ENCODE results near the gene FAM111B.
"Not testable (repeated sequence)": the region's sequence is repeated elsewhere in the genome, so short reads cannot be mapped to it uniquely, and the experiment has no call there.

Gene FAM111B, protein sequence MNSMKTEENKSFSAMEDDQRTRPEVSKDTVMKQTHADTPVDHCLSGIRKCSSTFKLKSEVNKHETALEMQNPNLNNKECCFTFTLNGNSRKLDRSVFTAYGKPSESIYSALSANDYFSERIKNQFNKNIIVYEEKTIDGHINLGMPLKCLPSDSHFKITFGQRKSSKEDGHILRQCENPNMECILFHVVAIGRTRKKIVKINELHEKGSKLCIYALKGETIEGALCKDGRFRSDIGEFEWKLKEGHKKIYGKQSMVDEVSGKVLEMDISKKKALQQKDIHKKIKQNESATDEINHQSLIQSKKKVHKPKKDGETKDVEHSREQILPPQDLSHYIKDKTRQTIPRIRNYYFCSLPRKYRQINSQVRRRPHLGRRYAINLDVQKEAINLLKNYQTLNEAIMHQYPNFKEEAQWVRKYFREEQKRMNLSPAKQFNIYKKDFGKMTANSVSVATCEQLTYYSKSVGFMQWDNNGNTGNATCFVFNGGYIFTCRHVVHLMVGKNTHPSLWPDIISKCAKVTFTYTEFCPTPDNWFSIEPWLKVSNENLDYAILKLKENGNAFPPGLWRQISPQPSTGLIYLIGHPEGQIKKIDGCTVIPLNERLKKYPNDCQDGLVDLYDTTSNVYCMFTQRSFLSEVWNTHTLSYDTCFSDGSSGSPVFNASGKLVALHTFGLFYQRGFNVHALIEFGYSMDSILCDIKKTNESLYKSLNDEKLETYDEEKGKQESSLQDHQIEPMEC

DNA sequence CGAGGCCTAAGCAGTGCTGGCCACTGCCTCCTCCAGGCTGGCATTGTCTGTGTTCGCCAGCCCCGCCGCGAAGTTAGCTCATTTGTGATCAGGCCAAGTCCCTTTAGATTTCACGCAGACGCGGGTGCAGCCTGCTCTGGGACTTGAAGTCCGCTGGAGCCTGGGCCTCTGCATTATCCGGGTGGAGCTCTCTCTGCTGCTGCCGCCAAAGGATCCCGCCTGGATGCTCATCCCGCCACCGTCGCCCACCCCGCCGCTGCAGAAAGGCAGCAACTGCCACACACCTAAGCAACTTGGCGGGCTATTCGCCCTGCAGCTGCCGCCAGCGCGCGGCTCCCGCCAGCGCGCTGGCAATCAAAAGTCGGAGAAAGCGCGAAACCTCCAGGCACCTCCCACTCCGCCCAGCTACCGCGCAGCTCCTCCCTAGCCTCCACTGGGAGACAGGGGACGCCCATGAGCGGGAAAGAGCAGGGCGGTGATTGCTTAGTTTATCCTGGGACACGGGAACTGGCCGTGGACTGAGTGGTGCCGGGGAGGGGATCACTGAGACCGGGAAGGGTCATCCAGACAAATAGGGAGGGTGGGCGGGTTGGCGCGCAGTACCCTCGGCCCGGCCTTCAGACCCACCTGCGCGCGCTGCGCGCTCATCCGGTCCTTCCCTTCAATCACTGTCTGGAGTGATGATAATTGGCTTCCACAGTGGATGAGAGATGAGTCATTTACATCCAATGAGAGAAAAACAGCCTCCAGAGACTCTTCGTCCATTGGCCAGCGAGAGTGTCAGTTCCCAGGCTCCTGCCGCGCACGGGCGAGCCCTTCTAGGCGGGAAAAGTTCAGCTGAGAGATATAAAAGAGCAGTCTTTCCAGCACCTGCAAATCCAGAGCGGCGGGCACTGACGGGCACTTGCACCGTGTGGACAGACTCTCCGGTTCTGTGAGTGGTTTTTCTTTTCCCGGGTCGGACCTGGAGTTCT, at the start of gene FAM111B:
FAM111B (plus strand) TSS at position 875 of the 974 bp plus-strand sequence. CDS start 2,389 bp downstream, outside the sequence.
- DNase-seq (ENCODE audit: low spot score), result peak; percentile 84
- TF ChIP-seq, protein P1, sequence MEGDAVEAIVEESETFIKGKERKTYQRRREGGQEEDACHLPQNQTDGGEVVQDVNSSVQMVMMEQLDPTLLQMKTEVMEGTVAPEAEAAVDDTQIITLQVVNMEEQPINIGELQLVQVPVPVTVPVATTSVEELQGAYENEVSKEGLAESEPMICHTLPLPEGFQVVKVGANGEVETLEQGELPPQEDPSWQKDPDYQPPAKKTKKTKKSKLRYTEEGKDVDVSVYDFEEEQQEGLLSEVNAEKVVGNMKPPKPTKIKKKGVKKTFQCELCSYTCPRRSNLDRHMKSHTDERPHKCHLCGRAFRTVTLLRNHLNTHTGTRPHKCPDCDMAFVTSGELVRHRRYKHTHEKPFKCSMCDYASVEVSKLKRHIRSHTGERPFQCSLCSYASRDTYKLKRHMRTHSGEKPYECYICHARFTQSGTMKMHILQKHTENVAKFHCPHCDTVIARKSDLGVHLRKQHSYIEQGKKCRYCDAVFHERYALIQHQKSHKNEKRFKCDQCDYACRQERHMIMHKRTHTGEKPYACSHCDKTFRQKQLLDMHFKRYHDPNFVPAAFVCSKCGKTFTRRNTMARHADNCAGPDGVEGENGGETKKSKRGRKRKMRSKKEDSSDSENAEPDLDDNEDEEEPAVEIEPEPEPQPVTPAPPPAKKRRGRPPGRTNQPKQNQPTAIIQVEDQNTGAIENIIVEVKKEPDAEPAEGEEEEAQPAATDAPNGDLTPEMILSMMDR (IDR thresholded peaks at IDR 0.05; ENCODE audit: borderline replicate concordance, control extremely low read depth, extremely low read depth, insufficient read depth, missing control alignments), result no peak
- in situ Hi-C loops (cut with MboI; ENCODE audit: low sequenced_read_pairs, unreplicated experiment), result no loop called here

DNA sequence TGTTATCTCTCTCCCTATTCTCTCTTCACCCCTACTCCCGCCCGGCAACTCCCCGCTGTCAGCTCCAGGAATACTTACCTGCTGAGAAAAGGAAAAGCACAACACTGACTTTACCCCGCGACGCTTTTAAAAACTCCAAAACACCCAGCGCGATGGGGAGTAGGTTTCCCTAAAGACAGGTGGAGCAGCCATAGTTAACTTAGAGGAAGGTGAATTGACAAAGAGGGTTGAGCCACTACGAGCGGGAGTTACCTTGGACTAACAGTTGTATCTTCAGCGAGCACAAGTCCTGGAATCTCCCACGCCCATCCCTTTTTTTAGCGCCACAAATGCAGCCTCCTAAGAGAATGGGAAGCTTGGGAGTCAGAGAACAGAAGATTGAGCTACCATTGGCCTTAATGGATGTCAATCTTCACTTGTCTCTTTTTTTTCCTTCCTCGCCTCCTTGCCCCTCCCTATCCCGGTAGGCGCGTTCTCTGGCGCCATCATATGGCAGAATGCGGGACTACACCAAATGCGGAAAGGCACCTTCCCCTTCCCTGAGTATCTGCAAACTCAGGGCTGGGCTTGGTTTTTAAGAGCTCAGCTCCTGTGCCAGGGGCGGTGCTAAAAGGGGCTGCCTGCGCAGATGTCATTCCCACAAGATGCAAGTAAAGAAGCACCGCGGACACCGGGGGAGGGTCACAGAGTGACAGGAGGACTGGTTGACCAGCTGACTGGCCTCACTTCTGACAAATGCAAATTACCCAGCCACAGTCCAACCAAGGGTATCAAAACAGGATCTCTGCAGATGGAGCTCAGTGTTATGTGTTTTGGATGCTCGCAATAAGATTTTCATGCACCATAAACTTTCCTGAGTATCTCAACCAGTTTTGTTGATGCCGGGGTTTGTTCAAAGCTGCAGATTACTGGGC, 48.7 kb upstream of the FAM111B start:
- in situ Hi-C loops (cut with MboI; ENCODE audit: low sequenced_read_pairs, unreplicated experiment), result loop anchor here (25.0 kb wide), 1 partner anchor 396 kb away; no protein-coding TSS in a partner anchor
- DNase-seq (ENCODE audit: low spot score), result peak; percentile 83
- TF ChIP-seq, protein P1 (IDR thresholded peaks at IDR 0.05; ENCODE audit: borderline replicate concordance, control extremely low read depth, extremely low read depth, insufficient read depth, missing control alignments), result peak; percentile 97

DNA sequence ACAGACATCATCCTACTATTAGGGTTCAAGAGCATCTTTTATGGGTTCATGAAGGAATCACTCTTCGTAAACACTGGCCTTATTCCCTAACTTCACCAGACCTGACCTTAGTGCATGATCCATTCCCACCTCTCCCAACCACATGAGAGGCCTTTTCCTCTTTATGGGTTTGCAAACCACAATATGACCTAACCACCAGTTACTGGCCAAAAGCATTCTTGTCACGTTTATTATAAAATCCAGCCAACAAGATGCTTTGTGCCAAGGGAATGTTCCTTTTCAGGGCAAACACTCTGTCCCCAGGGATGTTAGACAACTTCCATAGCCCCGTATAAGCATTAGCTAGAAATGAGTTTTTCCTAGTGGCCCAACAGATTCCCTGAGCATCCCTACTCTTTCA, 46.9 kb upstream of the FAM111B start:
- DNase-seq (ENCODE audit: low spot score), result not testable (repeated sequence)

DNA sequence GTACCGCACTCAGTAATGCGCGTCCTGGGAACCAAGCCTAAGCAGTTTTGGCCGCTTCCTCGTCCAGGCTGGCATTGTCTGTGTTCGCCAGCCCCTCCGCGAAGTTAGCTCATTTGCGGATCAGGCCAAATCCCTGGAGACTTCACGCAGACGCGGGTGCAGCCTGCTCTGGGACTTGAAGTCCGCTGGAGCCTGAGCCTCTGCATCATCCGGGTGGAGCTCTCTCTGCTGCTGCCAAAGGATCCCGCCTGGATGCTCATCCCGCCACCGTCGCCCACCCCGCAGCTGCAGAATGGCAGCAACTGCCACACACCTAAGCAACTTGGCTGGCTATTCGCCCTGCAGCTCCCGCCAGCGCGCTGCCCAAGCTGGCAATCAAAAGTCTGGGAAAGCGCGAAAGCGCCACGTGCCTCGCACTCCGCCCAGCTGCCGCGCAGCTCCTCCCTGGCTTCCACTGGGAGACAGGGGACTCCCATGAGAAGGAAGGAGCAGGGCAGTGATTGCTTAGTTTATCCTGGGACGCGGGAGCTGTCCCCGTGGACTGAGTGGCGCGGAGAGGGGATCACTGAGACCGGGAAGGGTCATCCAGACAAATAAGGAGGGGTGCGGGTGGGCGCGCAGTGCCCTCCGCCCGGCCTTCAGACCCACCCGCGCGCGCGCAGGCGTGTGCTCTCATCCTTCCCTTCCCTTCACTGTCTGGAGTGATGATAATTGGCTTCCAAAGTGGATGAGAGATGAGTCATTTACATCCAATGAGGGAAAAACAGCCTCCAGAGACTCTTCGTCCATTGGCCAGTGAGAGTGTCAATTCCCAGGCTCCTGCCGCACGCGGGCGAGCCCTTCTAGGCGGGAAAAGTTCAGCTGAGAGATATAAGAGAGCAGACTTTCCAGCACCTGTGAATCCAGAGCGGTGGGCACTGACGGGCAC, 44.2 kb upstream of the FAM111B start:
- in situ Hi-C loops (cut with MboI; ENCODE audit: low sequenced_read_pairs, unreplicated experiment), result loop anchor here (25.0 kb wide), 1 partner anchor 401 kb away; no protein-coding TSS in a partner anchor
- TF ChIP-seq, protein P1 (IDR thresholded peaks at IDR 0.05; ENCODE audit: borderline replicate concordance, control extremely low read depth, extremely low read depth, insufficient read depth, missing control alignments), result no peak
- DNase-seq (ENCODE audit: low spot score), result peak; percentile 8

More for the DNA sequence above, 46.9 kb upstream of the FAM111B start:
- in situ Hi-C loops (cut with MboI; ENCODE audit: low sequenced_read_pairs, unreplicated experiment), result loop anchor here (25.0 kb wide), 1 partner anchor 398 kb away; no protein-coding TSS in a partner anchor

DNA sequence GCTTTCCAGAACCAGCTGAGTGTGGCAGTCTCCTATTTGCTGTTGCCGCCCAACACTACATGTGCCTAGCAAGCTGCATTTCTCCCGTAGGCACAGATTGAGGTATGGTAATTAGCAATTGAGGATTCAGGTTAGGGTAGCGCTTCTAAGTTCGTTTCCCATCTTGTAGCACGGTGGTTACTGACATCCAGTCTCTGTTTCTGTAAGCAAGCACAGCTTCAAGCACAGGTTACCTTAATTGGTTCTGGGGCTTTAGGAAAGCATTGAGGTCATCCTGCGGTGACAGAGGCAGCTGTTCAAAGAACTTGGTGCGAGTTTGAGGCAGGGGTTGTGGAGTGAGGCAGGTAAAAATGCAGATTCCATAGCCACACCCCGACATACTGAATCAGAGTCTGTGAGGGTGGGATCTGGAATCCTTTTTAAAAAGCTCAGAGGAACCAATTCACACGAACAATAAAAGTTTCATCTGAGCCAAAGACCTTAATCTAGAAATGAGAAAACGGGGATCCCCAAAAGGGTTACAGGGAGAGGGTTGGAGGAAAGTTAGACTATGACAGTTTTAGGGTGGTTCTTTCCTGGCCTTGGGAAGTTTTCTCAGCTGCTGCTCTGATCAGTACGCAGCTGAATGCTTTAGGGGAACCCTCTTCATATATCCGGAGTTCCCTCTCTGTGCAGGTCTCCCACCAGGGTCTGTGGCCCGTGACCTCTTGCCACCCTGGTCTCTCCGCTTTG, 42.9 kb upstream of the FAM111B start:
- in situ Hi-C loops (cut with MboI; ENCODE audit: low sequenced_read_pairs, unreplicated experiment), result loop anchor here (25.0 kb wide), 1 partner anchor 402 kb away; no protein-coding TSS in a partner anchor
- DNase-seq (ENCODE audit: low spot score), result peak; percentile 26

DNA sequence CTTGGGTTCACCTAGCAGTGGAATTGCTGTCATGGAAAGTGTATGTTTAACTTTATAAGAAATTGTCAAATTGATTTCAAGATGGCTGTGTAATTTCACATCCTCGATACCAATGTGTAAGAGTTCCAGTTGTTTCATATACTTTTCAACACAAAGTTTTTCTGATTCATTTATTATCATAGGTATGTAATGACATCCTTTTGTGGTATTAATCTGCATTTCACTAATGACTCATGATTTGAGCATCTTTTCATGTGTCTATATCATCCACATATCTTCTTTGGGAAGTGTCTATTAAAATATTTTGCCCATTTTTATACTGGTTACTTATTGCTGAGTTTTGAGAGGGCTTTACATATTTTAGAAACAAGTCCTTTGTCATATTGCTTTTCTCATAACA, 38.0 kb upstream of the FAM111B start:
- TF ChIP-seq, protein P1 (IDR thresholded peaks at IDR 0.05; ENCODE audit: borderline replicate concordance, control extremely low read depth, extremely low read depth, insufficient read depth, missing control alignments), result no peak
- in situ Hi-C loops (cut with MboI; ENCODE audit: low sequenced_read_pairs, unreplicated experiment), result loop anchor here (25.0 kb wide), 1 partner anchor 407 kb away; no protein-coding TSS in a partner anchor

More for the DNA sequence above, 38.0 kb upstream of the FAM111B start:
- DNase-seq (ENCODE audit: low spot score), result no peak
